GM18526 (cell line): ENCODE data around the gene CCDC136.

Source experiments
- POLR2A ChIP-seq: IDR thresholded peaks from 3 replicates; pipeline ENCODE4 v1.6.1; 2011; ENCODE audit not compliant: insufficient read length; ENCODE audit errors: extremely low read depth

CCDC136 gene

GRCh38 chr7:128770233-128770632, 21.5 kb upstream of the CCDC136 start:
- no peak for TF ChIP-seq POLR2A

GRCh38 chr7:128773604-128774003, 18.2 kb upstream of the CCDC136 start:
- TF ChIP-seq POLR2A: no peak

GRCh38 chr7:128774029-128774689, 17.6 kb upstream of the CCDC136 start:
- TF ChIP-seq POLR2A: no peak

- TF ChIP-seq POLR2A: no peak
Observed at GRCh38 chr7:128774921-128775320, 16.8 kb upstream of the CCDC136 start.

- no peak for TF ChIP-seq POLR2A
Observed at GRCh38 chr7:128775744-128776474, 15.9 kb upstream of the CCDC136 start, which contains the start of gene OPN1SW. OPN1SW (minus strand) TSS chr7:128775794; CDS start chr7:128775781, 13 bp downstream.

GRCh38 chr7:128777156-128778123, 14.3 kb upstream of the CCDC136 start:
- no peak for TF ChIP-seq POLR2A

GRCh38 chr7:128778946-128779345, 12.8 kb upstream of the CCDC136 start:
- no peak for TF ChIP-seq POLR2A

- TF ChIP-seq POLR2A: no peak
Observed at GRCh38 chr7:128781126-128781525, 10.6 kb upstream of the CCDC136 start.

- TF ChIP-seq POLR2A: no peak
Observed at GRCh38 chr7:128781851-128782250, 9.9 kb upstream of the CCDC136 start.

GRCh38 chr7:128783143-128783861, 8.5 kb upstream of the CCDC136 start:
- TF ChIP-seq POLR2A: no peak

- TF ChIP-seq POLR2A: no peak
Observed at GRCh38 chr7:128785738-128786137, 6.0 kb upstream of the CCDC136 start.

- TF ChIP-seq POLR2A: no peak
Observed at GRCh38 chr7:128788446-128789412, 3.0 kb upstream of the CCDC136 start.

GRCh38 chr7:128790315-128791041, 1.3 kb upstream of the CCDC136 start:
- no peak for TF ChIP-seq POLR2A
